ENCODE data around the gene HRC. TPM values are rescaled to one million over a fixed set of nuclear protein-coding genes. Genes with fewer than 3 reads are reported as not detected.
A peak's percentile ranks its signal among the peaks of the same experiment; 100 is the strongest.

Gene HRC
- total RNA-seq, 1 donor from 2014 or later: 1.8 TPM

DNA sequence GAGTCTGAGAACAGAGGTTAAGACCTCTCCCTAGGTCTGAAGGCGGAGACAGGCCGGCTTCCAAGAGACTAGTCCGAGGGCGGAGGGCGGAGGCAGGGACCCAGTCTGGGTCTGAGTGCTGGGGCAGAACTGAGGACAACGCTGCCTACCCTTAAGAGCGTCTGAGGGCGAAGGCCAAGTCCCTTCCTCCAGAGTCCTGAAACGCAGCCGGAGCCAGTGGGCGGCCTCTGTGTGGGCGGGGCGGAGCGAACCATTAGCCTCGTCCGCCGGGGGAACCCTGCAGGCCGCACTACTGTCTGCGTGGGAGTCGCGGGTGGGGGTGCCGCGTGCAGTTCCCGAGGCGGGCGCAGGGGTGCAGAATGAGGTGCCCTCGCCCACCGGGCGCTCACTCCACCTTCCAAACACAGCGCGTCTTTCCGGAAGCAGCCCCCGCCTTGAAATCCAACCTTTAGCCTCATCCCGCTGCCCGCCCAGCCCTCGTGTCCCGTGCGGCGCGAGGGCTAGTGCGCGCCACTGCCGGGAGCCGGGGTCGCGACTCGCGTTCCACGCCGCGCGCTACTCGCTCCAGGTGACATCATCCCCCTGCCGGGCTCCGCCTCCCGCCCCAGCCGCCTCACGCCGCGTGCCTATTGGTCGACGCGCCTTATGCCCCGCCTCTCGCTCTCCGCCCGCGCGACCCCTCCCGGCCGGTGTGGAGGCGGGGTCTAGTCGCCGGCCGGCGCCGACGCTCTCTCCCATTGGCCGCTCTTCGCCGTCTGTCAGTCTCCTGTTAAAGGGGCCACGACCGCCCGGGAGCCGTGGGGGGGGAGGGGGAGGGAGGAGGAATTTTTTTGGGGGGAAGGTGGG lies 36.4 kb downstream of the HRC start, which contains the start of gene C19orf73:
Gene C19orf73 (minus strand): TSS at position 579 of the 846 bp plus-strand sequence. CDS start 121 bp downstream, at position 458.
- Histone ChIP-seq H3K36me3 (no peaks in the 10 kb centered on the region), H3K4me1 (peaks cover 38% of the 10 kb centered on the region), H3K4me3 (peak within 1 kb of the TSS; percentile 80), H3K27me3 (ENCODE audit: low read depth) (peaks cover 9% of the 10 kb centered on the region), H3K9me3 (no peaks in the 10 kb centered on the region), H3K27ac (peak within 1 kb of the TSS; percentile 99)
- DNase-seq (peak; percentile 95), ATAC-seq (peak; percentile 94 to 96)
- TF ChIP-seq, protein P1, sequence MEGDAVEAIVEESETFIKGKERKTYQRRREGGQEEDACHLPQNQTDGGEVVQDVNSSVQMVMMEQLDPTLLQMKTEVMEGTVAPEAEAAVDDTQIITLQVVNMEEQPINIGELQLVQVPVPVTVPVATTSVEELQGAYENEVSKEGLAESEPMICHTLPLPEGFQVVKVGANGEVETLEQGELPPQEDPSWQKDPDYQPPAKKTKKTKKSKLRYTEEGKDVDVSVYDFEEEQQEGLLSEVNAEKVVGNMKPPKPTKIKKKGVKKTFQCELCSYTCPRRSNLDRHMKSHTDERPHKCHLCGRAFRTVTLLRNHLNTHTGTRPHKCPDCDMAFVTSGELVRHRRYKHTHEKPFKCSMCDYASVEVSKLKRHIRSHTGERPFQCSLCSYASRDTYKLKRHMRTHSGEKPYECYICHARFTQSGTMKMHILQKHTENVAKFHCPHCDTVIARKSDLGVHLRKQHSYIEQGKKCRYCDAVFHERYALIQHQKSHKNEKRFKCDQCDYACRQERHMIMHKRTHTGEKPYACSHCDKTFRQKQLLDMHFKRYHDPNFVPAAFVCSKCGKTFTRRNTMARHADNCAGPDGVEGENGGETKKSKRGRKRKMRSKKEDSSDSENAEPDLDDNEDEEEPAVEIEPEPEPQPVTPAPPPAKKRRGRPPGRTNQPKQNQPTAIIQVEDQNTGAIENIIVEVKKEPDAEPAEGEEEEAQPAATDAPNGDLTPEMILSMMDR (IDR thresholded peaks at IDR 0.05): no peak
- intact Hi-C loops (cut with DNase I): no loop called here

DNA sequence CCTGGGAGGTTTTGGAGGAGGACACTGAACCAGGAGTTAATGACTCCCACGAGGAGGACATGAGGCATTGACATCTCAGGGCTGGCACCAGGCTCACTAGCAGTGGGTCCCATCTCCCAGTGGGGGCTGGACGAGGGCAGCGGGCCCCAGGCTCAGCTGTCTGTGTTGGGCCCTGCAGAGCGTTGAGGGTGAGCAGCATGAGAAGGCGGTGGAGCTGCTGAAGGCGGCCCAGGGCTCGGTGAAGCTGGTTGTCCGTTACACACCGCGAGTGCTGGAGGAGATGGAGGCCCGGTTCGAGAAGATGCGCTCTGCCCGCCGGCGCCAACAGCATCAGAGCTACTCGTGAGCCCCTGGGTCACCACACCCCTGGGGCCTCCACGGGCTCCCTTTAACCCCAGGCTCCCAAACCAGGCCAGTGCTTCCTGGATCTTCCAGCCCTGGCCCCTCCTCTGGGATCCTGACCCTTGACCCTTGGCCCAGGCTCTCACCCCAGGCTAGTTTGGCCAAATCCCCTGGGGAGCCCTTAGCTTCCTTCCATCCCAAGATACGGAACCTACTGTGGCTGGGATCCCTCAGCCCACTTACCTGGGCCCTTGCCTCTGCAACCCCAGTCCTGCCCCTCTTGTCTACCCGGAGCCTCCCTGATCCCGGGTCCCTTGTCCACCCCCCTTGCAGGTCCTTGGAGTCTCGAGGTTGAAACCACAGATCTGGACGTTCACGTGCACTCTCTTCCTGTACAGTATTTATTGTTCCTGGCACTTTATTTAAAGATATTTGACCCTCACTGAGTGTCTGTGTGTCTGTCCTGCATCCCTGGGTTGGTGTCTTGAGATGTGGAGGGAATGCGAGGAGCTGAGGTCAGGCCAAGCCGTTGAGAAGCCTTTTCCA lies 37.3 kb downstream of the HRC start:
- Histone ChIP-seq H3K27me3 (ENCODE audit: low read depth) (peaks cover 9% of the 10 kb centered on the region), H3K4me3 (peak overlapping the region; percentile 80), H3K27ac (peak overlapping the region; percentile 99), H3K9me3 (no peaks in the 10 kb centered on the region), H3K36me3 (no peaks in the 10 kb centered on the region), H3K4me1 (peaks cover 43% of the 10 kb centered on the region)
- ATAC-seq: no peak
- intact Hi-C loops (cut with DNase I): no loop called here
- TF ChIP-seq, protein P1 (IDR thresholded peaks at IDR 0.05): no peak
- no peak for DNase-seq

DNA sequence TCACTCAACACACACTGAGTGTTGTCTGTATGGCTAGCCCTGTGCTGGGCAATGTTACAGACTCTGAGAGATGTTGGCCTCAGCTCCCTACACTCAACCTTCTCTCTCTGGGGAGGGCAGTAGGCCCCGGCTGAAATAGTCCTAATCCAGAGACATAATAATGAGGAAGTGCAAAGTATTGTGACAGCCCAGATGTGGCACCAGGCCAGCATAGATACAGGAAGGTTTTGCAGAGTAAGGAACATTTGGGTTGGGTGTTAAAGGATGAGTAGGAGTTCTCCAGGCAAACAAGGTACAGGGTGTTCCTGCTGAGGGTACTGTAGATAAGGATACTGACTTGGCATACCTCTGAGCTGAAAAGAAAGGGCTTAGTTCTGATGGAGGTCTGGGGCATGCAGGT lies 38.7 kb downstream of the HRC start:
- H3K27me3 ChIP-seq (ENCODE audit: low read depth): peaks cover 9% of the 10 kb centered on the region
- no peak for ATAC-seq
- no peaks in the 10 kb centered on the region for H3K9me3 ChIP-seq
- TF ChIP-seq, protein P1 (IDR thresholded peaks at IDR 0.05): no peak
- H3K27ac ChIP-seq: no peak overlapping the region
- H3K4me3 ChIP-seq: no peak overlapping the region
- peaks cover 43% of the 10 kb centered on the region for H3K4me1 ChIP-seq
- DNase-seq: peak; percentile 85
- intact Hi-C loops (cut with DNase I): no loop called here
- H3K36me3 ChIP-seq: no peaks in the 10 kb centered on the region

DNA sequence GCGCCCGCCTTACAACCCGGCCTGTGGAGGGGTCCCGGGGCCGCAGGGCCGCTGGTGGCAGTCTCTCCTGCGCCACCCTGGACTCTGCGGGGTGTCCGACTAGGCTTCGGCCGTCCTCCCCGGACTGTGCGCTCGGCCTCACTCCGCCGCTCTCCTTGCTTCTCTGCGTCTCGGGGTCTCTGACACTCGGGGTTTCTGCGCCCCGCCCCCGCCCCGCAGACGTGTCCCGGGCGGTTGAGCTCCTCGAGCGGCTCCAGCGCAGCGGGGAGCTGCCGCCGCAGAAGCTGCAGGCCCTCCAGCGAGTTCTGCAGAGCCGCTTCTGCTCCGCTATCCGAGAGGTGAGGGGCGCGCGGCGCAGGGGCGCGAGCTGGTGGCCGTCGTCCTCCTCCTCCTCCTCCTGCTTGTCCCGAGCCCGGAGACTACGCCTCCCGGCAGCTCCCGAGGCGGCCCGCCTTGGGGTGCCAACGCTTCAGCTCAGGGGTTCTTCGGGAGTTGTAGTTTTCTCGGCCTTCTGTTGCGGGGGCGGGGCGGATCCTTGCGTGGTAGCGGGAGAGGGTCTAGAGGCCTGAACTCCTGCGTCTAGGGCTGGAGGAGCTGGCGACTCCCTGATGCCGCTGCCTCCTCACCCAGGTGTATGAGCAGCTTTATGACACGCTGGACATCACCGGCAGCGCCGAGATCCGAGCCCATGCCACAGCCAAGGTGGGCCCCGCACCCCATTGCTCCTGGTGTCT lies 40.4 kb downstream of the HRC start:
- Histone ChIP-seq H3K27me3 (ENCODE audit: low read depth) (peaks cover 2% of the 10 kb centered on the region), H3K36me3 (no peaks in the 10 kb centered on the region), H3K27ac (peak overlapping the region; percentile 79), H3K4me3 (peak overlapping the region; percentile 87), H3K9me3 (no peaks in the 10 kb centered on the region), H3K4me1 (peaks cover 42% of the 10 kb centered on the region)
- TF ChIP-seq, protein P1 (IDR thresholded peaks at IDR 0.05): no peak
- peak; percentile 77 for DNase-seq
- intact Hi-C loops (cut with DNase I): no loop called here
- peak in 1 of 2 donors; percentile 22 for ATAC-seq

Measured in lower lobe of right lung (tissue), 2 donors.